Hypothalamus (tissue), 51 donors: ENCODE measurements around the gene BRIP1.
"Not testable (repeated sequence)": the region's sequence is repeated elsewhere in the genome, so short reads cannot be mapped to it uniquely, and the experiment has no call there.

Source experiments
- DNase-seq, 51 donors: peaks; one replicate each; lab custom pipeline; 2025; lab: John Stamatoyannopoulos, UW

The BRIP1 gene

DNA sequence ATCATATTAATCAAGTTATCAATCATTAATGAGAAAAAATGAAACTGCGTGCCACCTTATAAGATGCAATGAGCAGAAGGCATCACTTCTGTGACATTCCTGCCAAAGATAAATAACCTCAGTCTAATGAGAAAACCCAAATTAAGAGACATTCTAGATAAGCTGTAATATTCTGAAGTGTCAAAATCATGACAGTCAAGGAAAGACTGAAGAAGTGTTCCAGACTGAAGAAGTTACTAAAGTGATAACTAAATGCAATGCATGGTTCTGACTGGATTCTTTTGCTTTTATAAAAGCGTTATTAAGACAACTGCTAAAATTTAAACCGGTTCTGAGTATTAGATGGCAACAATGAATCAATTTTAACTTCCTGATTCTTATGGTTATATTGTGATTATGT is 30.9 kb downstream of the BRIP1 start:
- no peak for DNase-seq

DNA sequence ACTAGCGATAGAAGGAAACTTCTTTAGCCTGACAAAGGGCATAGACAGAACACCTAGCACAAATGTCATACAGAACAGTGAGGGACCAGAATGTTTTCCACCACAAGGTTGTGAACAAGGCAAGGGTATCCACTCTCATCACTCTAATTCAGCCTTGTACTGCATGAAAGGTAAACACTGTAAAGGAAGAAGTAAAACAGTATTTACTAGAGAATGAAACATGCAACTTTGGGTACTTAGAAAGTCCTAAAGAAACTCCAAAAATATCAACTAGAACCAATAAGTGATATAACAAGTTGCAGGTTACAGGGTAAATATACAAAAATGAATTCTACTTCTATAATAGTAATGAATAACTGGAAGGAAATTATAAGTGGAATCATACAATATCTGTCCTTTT is 32.2 kb downstream of the BRIP1 start:
- no peak for DNase-seq

DNA sequence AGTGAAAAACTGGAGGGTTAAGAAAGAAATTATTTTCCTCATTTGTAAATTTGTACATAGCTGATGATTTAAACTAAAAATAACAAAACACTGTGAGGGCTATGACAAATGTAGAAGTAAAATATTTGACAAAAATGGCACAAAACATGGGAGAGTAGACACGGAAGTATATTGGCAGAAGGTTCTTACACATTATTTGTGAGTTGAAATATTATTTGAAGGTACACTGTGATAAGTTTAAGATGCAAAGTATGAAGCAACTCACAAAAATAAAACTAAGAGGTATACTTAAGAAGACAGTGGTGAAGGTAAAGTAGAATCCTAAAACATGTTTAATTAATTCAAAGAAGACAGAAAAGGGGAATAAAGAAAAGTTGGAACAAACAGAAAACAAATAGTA is 34.6 kb downstream of the BRIP1 start:
- DNase-seq = no peak

DNA sequence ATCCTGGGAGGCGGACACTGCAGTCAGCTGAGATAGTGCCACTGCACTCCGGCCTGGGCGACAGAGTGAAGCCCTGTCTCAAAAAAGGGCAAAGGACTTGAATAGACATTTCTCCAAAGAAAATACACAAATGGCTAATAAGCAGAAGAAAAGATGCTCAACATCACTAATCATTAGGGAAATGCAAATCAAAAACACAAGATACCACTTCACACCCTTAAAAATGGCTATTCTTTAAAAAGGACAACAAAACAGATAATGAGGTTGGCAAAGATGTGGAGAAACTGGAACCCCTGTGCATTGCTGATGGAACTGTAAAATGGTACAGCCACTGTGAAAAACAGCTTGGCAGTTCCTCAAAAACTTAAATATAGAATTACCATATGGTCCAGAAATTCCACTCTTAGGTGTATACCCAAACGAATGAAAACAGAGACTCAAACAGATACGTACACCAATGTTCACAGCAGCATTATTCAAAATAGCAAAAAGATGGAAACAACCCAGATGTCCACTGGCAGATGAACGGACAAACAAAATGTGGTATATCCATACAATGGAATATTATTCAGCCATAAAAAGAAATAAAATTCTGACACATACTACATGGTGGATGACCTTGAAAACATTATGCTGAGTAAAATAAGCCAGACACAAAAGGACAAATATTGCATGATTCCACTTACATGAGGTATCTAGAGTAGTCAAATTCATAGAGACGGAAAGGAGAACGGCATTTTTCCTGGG is 35.5 kb downstream of the BRIP1 start:
- no peak for DNase-seq

DNA sequence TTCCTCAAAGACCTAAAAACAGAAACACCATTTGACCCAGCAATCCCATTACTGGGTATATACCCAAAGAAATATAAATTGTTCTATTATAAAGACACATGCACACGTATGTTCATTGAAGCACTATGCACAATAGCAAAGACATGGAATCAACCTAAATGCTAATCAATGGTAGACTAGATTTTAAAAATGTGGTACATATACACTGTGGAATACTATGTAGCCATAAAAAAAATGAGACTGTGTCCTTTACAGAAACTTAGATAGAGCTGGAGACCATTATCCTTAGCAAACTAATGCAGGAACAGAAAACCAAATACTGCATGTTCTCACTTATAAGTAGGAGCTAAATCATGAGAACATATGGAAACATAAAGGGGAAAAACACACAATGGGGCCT is 36.5 kb downstream of the BRIP1 start:
- DNase-seq = not testable (repeated sequence)

DNA sequence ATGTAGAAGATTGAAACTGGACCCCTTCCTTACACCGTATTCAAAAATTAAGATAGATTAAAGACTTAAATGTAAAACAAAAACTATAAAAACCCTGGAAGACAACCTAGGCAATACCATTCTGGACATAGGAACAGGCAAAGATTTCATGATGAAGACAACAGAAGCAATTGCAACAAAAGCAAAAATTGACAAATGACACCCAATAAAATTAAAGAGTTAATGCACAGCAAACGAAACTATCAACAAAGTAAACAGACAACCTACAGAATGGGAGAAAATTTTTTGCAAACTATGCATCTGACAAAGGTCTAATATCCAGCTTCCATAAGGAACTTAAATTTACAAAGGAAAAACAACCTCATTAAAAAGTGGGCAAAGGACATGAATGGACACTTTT is 37.1 kb downstream of the BRIP1 start:
- DNase-seq = not testable (repeated sequence)

DNA sequence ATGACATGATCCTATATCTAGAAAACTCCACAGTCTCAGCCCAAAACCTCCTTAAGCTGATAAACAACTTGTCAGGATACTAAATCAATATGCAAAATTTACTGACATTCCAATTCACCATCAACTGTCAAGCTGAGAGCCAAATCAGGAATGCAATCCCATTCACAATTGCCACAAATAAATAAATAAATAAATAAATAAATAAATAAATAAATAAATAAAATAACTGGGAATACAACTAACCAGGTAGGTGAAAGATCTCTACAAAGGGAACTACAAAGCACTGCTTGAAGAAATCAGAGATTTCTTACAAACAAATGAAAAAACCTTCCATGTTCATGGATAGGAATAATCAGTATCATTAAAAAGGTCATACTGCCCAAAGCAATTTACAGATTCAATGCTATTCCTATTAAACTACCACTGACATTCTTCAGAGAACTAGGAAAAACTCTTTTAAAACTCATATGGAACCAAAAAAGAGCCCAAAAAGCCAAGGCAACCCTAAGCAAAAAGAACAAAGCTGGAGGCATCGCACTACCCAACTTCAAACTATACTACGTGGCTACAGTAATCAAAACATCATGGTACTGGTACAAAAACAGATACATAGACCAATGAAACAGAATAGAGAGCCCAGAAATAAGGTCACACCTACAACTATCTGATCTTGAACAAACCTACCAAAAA is 37.7 kb downstream of the BRIP1 start:
- no peak for DNase-seq

DNA sequence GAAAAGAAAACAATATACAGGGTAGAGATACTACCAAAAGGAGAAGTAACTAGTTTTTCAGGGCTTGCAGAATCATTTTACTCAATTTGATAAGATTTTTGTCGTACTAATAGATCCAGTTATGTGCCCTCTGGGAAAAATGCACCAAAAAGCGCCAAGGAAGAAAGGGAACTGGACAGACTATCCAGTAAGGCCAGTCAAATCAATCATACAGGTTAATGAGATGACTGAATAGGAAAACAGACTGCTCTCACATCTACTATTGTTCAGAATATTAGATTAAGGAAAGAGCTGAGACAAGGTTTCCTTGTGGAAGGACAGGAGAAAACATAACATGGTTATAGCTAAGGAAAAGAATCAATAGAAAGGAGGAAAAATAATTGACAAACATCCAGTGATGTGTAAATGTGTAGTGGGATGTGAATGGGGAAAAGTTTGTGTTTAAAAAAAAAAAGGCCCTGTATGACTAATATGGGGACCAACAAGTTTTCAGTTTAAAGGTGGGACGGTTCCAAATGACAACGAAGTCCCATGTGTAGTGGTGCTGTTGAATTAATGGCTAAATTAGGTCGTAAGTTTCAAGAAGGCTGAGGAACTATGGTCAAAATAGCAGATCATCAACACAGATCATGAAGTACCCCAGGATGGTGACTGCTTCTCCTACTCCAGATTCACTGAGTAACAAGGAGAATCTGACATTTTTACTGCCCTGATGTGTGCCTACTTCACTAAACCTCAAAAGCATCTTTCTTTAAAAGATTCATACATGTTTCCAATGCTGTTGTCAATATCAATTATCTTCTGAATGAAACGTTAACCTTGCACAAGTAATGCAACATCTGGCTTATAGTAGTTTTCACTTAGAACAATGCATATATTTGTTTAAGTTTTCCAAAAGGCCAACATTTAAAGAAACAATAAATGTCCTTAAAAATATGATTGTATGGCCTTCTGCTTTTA is 40.7 kb downstream of the BRIP1 start:
- DNase-seq = no peak

DNA sequence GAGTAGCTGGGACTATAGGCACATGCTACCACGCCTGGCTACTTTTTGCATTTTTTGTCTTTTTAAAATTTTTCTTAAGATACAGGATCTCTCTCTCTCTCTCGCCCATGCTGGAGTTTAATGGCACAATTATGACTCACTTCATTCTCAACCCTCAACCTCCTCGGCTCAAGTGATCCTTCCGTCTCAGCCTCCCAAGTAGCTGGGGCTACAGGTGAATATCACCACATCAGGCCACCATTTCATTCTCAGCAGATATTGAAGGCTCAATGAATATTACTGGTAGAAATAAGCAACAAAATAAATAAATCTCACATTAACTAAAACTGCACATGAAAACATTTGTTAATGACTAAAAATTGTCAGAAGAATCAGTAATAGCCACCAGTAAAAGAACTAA is 41.7 kb downstream of the BRIP1 start:
- DNase-seq = no peak

DNA sequence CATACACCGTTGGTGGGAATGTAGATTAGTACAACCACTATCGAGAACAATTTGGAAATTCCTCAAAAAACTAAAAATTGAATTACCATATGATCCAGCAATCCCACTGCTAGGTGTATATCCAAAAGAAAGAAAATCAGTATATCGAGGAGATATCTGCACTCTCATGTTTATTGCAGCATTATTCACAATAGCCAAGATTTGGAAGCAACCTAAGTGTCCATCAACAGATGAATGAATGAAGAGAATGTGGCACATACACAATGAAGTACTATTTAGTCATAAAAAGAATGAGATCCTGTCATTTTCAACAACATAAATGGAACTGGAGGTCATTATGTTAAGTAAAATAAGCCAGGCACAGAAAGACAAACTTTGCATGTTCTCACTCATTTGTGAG is 44.1 kb downstream of the BRIP1 start:
- not testable (repeated sequence) for DNase-seq

DNA sequence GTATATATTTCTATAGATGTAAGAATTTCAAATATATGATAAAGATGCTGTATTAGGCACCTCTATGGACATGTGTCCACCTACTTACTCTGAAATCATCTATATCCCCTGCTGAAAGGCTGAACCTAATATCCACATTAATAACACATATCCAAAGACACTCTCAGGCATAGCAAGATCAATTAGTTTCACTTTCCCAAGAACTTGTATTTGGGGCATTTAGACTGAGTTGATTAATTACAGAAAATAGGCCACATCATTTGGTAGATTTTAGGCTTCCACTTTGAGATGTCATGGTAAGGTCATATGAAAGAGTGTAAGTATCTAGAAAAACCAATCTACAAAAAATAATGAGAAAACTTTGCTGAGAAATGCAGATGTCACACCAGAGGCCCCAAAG is 45.1 kb downstream of the BRIP1 start:
- DNase-seq = no peak

DNA sequence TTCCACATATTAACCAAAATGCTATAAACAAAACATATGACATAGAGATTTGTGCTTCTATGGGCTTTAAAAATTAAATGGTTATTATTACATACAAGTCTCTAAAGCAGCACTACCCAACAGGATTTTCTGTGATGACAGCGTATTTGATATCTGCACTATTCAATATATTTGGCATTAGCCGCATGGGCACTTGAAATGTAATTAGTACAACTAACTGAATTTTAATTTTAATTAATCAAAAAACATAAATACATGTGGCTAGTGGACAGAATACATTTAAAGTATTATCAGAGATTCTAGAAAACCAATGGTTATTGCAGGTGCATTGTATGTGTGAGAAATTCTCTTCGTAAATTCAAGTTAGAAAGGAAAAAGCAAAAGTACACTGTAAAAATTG is 45.9 kb downstream of the BRIP1 start:
- DNase-seq = no peak

DNA sequence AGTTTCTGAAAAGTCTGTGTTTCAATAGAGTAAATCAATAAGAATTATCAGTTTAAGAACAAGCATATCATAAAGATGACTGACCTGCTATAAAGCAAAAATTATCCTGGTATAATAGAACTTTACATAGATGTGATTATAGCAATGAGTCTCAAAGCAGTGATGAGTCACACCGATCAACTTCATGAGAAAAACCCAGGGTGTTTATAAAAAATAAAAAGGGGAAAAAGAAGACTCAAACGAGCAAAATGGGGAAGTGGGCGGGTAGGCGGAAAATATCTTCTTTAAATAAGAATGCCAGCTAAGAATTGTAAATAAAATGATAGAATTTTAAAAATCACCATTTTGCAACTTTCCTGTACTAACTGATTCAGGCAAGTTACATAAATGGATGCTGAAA is 46.8 kb downstream of the BRIP1 start:
- no peak for DNase-seq

DNA sequence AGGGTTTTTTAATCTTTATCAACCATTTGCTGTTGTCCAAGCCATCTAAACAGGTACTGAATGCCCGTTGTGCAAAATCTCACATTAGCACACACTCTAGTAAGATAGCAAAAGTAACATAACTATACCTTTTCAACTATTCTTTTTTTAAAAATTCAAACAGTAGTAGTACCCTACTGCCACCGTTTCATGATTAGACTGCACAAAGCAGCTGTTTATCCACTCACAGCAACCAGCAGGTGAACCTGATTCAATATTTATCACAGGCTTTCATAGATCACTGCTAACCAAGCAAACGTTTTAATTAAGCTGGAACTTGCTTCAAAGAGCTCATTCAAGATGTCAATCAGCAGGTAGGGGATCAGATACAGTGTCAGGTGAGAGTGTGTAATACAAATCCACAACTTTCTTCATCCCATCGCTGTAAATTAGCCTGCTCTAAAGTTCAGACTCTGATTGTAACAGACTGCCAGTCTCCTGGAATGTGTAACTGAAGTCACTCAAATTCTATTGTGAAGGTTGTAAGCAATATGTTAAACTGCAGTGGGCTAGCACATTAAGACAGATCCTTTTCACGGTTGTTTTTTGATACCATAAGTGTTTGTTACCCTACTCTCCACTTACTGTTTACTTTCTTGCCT is 47.3 kb downstream of the BRIP1 start:
- DNase-seq = no peak

DNA sequence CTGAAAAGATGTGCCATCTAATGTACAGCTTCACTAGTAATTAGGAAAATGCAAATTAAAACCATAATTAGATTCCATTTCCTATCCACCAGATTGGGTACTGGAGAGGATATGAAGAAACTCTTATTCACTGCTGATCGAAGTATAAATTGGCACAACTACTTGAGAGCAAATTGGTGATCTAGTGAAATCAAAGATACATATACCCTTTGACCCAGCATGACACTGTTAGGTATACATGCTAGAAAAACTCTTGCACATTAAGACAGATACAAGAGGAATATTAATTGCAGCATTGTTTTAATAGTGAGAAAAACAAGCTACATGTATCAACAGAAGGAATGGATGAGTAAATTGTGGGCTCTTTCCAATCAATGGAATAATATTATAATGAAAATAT is 48.8 kb downstream of the BRIP1 start:
- DNase-seq = no peak

DNA sequence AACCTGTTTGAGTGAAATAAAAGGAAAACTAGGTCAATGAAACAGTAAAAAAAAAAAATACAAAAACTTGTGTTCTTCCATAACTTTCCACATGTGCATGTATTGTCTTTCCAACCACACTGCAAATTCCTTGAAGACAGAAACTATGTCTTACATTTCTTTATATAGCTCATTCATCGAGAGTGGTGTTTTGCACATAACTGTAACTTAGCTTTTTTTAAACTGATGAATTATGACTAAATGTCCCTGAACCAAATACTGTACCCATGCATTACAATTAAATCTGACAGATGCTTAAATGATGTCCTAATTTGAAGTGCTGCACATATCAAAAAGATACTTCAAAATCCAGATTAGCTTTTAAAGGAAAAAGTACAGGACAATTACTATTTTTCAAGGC is 50.1 kb downstream of the BRIP1 start:
- DNase-seq = no peak

DNA sequence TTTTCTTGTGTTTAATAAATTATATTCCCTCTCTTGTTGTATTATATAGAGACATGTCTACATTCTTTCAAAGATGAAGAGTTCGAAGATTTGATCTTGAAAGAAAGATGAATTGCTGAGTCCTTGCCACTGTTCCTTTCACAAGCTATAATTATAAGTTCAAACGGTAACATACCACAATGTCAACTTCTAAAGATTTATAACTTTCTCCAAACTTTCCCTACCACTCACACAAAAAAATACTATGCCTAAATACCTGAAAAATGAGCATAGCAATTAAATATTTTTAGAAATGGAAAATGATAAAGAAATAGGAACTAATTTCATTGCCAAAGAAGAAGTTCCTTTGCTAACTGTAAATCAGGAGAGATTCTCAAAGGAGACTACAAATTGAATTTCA is 50.6 kb downstream of the BRIP1 start:
- no peak for DNase-seq

DNA sequence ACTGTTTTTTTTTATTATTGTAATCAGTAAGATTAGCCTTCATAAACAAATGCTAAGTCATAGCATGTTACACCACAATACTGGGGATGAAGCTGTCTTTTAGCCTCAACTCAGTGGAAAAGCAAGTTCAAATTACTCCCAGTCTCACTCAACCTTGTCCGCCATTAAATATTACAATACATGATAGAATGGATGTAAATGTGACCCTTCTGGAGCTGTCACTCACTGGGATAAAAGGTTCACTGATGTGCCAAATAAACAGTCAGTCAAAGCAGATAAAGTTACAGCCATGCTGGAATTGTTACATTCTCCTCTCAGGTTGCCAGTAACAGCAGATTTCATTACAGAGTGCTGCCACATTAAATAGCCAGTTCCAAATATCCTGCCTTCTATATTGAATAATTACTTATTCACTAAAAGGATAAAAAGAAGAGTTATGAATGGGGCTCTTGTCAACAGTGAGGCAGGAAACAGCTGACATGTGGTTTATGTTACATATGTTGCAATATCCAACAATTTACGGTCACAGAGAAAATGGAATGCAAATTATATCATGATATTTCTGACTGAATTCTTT is 53.4 kb downstream of the BRIP1 start:
- no peak for DNase-seq

DNA sequence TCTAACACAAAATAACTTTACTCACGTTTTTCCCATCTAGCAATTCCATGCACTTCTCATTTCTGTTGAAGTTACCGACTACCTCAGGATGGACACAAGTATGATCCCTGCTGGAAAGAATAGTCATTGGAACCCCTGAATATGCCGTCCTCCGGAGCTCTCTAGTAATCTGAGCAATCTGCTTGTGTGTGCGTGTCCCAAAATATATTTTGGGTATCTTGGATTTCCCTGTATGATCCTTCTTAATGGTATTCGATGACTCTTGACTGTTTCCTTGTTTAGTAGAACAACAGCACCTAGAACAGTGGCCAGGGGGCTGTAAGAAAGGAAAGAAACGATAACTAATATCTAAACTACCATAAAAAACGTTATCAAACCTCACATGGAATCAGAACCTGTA is 54.9 kb downstream of the BRIP1 start:
- no peak for DNase-seq

DNA sequence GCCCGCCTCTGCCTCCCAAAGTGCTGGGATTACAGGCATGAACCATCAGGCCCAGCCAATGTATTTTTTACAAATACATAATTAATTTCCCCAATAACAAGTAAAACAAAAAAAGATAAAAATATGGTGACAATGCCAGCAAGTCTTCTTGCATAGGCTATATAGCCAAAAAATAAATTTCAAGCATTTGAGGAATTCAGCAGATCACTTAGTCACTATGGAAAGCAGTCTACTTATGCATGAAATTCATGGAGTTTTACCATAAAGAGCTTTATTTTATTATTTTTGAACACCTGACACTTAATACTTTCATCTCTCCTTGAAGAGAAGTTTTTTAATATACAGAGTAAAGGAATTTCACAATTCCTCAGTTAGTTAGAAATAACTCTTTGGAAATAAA is 56.4 kb downstream of the BRIP1 start:
- no peak for DNase-seq
